SK-N-MC (cell line): ENCODE results near the gene MTA1.

Source experiments
- EZH2 ChIP-seq: fragments of 200-600 bp; sonication (generic); IDR thresholded peaks from one replicate; pipeline ENCODE4 v1.6.1; 2017; ENCODE audit warnings: antibody characterized with exemption
- POLR2AphosphoS5 ChIP-seq: IDR thresholded peaks from 2 replicates; pipeline ENCODE4 v1.6.1; 2012; ENCODE audit warnings: mild to moderate bottlenecking, low read depth, low read length, borderline replicate concordance

GRCh38 chr14:105430565-105430964 is 10.9 kb downstream of the MTA1 start:
- no peak for TF ChIP-seq POLR2AphosphoS5
- TF ChIP-seq EZH2, result no peak
